Mucosa of rectum (tissue), 2 donors: ENCODE results near the gene DOCK10.

Experiments used
- H3K27ac ChIP-seq, 2 donors: one replicate each; pipeline ENCODE4 v1.7.0; 2013; ENCODE audit warnings: inconsistent platforms in 2 of 2, low read depth in 2 of 2, low read length in 2 of 2
- H3K27me3 ChIP-seq, 2 donors: one replicate each; pipeline ENCODE4 v1.7.0; 2013; ENCODE audit warnings: low read length in 2 of 2; ENCODE audit not compliant: control insufficient read depth in 2 of 2, insufficient read depth in 2 of 2
- H3K36me3 ChIP-seq, 2 donors: one replicate each; pipeline ENCODE4 v1.7.0; 2013; ENCODE audit warnings: low read length in 2 of 2; ENCODE audit not compliant: control insufficient read depth in 2 of 2, insufficient read depth in 2 of 2
- H3K4me1 ChIP-seq, 2 donors: one replicate each; pipeline ENCODE4 v1.7.0; 2013; ENCODE audit warnings: low read length in 2 of 2, mild to moderate bottlenecking in 1 of 2; ENCODE audit not compliant: control insufficient read depth in 2 of 2, insufficient read depth in 2 of 2
- H3K4me3 ChIP-seq, 2 donors: one replicate each; pipeline ENCODE4 v1.7.0; 2013; ENCODE audit warnings: low read length in 2 of 2
- H3K9ac ChIP-seq, 2 donors: one replicate each; pipeline ENCODE4 v1.7.0; 2013; ENCODE audit warnings: low read length in 2 of 2, low read depth in 1 of 2, mild to moderate bottlenecking in 1 of 2
- H3K9me3 ChIP-seq, 2 donors: one replicate each; pipeline ENCODE4 v1.7.0; 2013; ENCODE audit warnings: low read length in 2 of 2; ENCODE audit not compliant: control insufficient read depth in 2 of 2
- donor health status: healthy.
- donor health status: Normal muscosa, but diverticular disease.

Gene DOCK10

DNA sequence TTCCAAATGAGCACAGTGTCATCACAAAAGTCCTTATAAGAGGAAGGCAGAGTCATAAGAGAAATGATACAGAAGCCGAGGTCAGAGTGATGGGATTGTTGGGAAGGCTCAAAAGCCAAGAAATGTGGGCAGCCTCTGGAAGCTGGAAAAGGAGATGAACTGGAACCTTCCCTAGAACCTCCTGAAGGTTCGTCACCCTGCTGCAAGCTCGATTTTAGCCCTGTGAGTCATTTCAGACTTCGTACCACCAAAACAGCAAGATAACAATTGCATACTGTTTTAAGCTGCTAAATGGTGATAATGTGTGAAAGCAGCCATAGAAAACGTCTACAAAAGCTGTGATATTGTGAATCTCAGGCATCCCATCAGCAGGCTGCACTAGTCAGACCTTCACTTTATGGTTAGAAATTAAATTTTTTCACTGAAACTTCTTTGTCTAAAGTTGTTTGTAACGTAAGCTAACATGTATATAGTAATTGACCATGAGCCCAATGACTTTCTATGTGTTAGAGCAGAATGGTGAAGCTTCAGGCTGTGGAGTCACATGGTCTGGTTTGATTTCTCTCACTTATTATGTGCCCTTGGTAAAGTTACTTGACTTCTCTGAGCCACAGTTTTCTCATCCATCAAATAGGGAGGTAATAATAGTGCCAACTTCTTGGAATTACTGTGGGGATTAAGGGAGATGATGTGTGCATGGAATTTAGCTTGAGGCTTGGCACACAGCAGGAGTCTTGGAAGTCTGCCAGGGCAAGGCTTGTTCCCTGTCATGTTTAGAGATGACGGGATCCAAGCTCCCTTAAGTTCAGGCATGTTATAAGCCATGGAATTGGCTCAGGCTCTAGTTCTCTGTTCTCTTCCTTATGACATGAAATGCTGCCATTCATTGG, 194.1 kb downstream of the DOCK10 start:
- Histone ChIP-seq H3K9me3 (no peaks in the 10 kb centered on the region), H3K27me3 (no peaks in the 10 kb centered on the region), H3K4me1 (no peaks in the 10 kb centered on the region), H3K9ac (no peak overlapping the region), H3K4me3 (no peak overlapping the region), H3K36me3 (peaks cover 17 to 24% of the 10 kb centered on the region in 2 donors), H3K27ac (no peak overlapping the region)

DNA sequence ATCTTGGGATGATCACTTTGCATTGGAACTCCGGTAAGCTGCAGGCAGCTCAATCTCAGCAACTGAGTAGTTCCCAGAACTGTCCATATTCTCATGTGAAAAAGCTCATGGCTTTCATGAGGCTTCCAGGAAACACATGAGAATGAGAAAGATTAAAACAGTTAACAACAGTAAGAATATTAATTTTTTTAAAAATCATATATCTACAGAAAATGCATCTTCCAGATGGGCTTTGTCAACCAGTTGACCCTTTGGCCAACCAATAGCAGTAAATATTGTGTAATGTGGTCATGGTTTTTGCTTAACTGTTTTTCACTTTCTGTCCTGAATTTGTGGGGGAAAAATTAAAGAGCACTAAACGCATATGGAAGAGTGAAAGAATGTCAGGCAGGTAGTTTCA, 194.9 kb downstream of the DOCK10 start:
- Histone ChIP-seq H3K4me3 (no peak overlapping the region), H3K9me3 (no peaks in the 10 kb centered on the region), H3K27ac (no peak overlapping the region), H3K27me3 (no peaks in the 10 kb centered on the region), H3K9ac (no peak overlapping the region), H3K36me3 (peaks cover 25 to 29% of the 10 kb centered on the region in 2 donors), H3K4me1 (no peaks in the 10 kb centered on the region)

- Histone ChIP-seq H3K27me3 (no peaks in the 10 kb centered on the region), H3K36me3 (peaks cover 28 to 29% of the 10 kb centered on the region in 2 donors), H3K4me1 (no peaks in the 10 kb centered on the region), H3K27ac (no peak overlapping the region), H3K9ac (no peak overlapping the region), H3K9me3 (no peaks in the 10 kb centered on the region), H3K4me3 (no peak overlapping the region)
Measured at GRCh38 chr2:224846686-224847085, 195.6 kb downstream of the DOCK10 start.

DNA sequence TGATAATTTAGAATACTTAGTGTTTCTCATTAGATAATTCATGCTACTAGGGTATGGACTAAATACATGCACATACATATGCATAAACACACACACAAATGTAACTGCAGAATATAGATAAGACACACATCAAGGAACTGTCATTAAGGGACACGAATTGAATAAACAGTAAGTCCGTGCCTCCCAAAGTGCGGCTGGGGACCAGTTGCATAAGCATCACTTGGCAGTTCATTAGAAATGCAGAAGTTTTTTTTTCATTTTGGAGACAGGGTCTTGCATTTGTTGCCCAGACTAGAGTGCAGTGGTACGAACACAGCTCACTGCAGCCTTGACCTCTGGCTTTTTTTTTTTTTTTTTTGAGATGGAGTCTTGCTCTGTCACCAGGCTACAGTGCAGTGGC, 196.1 kb downstream of the DOCK10 start:
- H3K27me3 ChIP-seq: no peaks in the 10 kb centered on the region
- H3K4me1 ChIP-seq: no peaks in the 10 kb centered on the region
- H3K9me3 ChIP-seq: no peaks in the 10 kb centered on the region
- no peak overlapping the region for H3K4me3 ChIP-seq
- H3K27ac ChIP-seq: no peak overlapping the region
- H3K9ac ChIP-seq: no peak overlapping the region
- H3K36me3 ChIP-seq: peaks cover 28 to 29% of the 10 kb centered on the region in 2 donors

DNA sequence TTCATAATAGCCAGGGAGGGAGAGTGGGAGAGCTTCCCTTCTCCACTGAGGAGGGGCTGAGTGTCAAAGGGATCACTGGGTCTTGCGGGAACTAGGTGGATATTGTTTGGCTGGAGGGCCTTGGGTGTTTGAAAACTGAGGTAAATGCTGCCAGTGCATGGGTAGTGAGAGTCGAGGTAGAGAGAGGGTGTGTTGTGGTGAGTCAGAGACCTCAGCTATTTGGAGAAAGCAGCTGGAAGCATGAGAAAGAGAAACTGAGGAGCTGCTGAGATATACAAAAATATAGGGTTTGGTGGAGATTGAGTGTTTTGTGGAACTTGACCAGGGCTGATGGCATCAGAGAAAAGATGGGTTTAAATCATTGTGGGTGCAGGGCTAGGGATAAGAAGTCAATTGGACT, 199.1 kb downstream of the DOCK10 start:
- H3K9ac ChIP-seq: no peak overlapping the region
- no peaks in the 10 kb centered on the region for H3K27me3 ChIP-seq
- H3K4me1 ChIP-seq: no peaks in the 10 kb centered on the region
- no peak overlapping the region for H3K27ac ChIP-seq
- peaks cover 25 to 35% of the 10 kb centered on the region in 2 donors for H3K36me3 ChIP-seq
- no peaks in the 10 kb centered on the region for H3K9me3 ChIP-seq
- no peak overlapping the region for H3K4me3 ChIP-seq

DNA sequence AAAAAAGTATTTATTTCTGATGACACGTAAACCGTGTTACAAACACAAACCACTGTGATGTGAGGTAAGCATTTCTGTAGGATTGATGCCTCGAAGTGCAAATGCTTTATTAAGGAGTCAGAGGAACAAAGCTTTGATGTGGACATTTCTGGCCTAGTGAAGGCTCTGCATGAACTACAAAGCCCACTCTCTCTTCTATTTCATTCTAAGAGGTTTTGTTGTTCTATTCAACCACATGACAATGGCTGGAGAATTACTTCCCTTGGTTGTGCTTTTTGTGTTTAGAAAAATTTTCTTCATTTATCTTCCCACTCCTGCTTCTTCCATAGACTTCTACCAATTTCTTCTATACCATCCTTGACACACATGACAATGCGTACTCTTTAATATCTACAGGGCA, 200.4 kb downstream of the DOCK10 start:
- H3K4me1 ChIP-seq: no peaks in the 10 kb centered on the region
- no peak overlapping the region for H3K4me3 ChIP-seq
- H3K9ac ChIP-seq: no peak overlapping the region
- no peaks in the 10 kb centered on the region for H3K9me3 ChIP-seq
- H3K27ac ChIP-seq: no peak overlapping the region
- H3K36me3 ChIP-seq: peaks cover 19 to 34% of the 10 kb centered on the region in 2 donors
- no peaks in the 10 kb centered on the region for H3K27me3 ChIP-seq

DNA sequence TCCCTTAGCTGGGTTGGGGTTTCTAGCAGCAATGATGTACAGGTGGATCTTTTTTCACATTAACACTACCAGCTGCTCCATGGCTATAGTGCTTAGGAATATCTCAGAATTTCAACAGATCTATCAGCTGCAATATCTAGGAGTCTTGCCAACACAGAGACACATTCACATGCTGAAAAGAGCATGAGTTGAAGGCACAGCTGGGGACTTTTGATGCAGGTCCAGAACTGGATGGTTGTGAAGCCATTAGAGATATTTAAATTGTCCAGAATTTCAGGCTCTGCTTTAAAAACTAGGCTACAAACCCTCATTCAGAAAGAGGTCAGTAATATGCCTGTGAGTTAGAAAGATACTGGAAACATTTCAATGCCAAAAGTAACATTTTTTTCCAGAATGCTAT, 203.9 kb downstream of the DOCK10 start:
- H3K36me3 ChIP-seq: peaks cover 15 to 38% of the 10 kb centered on the region in 2 donors
- H3K9me3 ChIP-seq: no peaks in the 10 kb centered on the region
- H3K27ac ChIP-seq: no peak overlapping the region
- H3K4me3 ChIP-seq: no peak overlapping the region
- no peaks in the 10 kb centered on the region for H3K4me1 ChIP-seq
- H3K9ac ChIP-seq: no peak overlapping the region
- no peaks in the 10 kb centered on the region for H3K27me3 ChIP-seq

DNA sequence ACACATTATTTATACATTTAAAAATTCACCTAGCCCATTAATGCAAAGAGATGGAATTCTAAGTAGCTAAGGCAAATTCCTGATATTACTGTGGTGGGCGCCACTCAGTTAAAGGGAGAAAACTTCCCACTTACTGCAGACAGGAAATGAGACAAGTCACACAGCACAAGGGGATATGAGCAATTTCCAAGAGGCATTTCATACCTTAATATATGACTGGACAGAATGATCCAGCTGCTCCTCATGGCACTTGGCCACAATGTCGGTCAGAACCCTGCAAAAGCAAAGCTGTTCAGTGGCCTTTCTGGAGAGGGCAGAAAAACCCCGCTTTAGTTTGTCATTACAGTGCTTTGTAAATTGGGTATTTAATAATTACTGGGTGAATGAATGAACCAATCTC, 204.7 kb downstream of the DOCK10 start:
- H3K4me1 ChIP-seq: no peaks in the 10 kb centered on the region
- H3K36me3 ChIP-seq: peaks cover 13 to 36% of the 10 kb centered on the region in 2 donors
- H3K27me3 ChIP-seq: no peaks in the 10 kb centered on the region
- no peak overlapping the region for H3K27ac ChIP-seq
- no peak overlapping the region for H3K9ac ChIP-seq
- H3K9me3 ChIP-seq: no peaks in the 10 kb centered on the region
- no peak overlapping the region for H3K4me3 ChIP-seq

DNA sequence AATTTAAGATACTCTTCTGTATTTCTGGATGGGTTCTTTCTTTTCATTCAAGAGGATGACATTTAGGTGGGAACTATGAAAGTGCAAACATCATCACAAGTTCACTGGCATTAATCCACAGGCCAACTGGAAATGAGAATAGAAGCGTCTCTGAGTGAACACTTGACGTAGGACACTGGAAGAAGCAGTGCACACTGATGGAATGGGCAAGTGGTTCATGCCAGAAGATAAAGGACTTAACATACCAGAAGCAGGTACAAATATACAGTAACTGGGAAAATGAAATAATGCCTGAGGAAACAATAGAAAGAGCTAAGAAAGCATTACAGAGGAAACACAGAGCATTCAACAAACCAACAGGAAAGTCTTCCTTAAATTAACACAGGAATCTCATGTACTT, 205.2 kb downstream of the DOCK10 start:
- H3K9ac ChIP-seq: no peak overlapping the region
- H3K4me3 ChIP-seq: no peak overlapping the region
- H3K9me3 ChIP-seq: no peaks in the 10 kb centered on the region
- H3K27me3 ChIP-seq: no peaks in the 10 kb centered on the region
- H3K36me3 ChIP-seq: peaks cover 13 to 35% of the 10 kb centered on the region in 2 donors
- H3K4me1 ChIP-seq: no peaks in the 10 kb centered on the region
- no peak overlapping the region for H3K27ac ChIP-seq

GRCh38 chr2:224836263-224836662, 206.0 kb downstream of the DOCK10 start:
- H3K4me3 ChIP-seq: no peak overlapping the region
- H3K9ac ChIP-seq: no peak overlapping the region
- no peaks in the 10 kb centered on the region for H3K9me3 ChIP-seq
- H3K36me3 ChIP-seq: peaks cover 13 to 43% of the 10 kb centered on the region in 2 donors
- H3K27me3 ChIP-seq: no peaks in the 10 kb centered on the region
- no peak overlapping the region for H3K27ac ChIP-seq
- H3K4me1 ChIP-seq: no peaks in the 10 kb centered on the region
